ENCODE results near the gene GTF2A1L.
A peak's percentile ranks its signal among the peaks of the same experiment; 100 is the strongest.
"Not testable (repeated sequence)": the region's sequence is repeated elsewhere in the genome, so short reads cannot be mapped to it uniquely, and the experiment has no call there.

GTF2A1L gene, protein sequence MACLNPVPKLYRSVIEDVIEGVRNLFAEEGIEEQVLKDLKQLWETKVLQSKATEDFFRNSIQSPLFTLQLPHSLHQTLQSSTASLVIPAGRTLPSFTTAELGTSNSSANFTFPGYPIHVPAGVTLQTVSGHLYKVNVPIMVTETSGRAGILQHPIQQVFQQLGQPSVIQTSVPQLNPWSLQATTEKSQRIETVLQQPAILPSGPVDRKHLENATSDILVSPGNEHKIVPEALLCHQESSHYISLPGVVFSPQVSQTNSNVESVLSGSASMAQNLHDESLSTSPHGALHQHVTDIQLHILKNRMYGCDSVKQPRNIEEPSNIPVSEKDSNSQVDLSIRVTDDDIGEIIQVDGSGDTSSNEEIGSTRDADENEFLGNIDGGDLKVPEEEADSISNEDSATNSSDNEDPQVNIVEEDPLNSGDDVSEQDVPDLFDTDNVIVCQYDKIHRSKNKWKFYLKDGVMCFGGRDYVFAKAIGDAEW

DNA sequence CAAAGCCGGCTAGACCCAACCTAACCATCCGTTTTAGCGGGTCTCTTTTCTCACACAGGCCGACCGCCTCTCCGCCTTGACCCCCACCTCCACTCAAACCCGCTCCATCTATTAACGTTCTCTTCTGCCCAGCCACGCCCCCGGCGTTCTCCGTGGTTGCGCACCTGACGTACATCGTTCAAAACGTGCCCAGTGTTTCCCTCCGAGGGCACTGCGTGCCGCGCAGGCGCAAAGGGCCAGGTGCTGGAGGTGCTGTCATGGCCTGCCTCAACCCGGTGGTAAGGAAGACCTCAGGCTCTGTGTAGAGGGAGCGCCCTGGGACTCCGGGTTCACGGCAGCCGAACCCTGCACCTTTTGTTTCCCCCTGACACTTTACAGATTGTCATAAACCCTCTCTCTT, at the start of gene GTF2A1L:
TSS of gene GTF2A1L (plus strand) at position 239 of the 400 bp plus-strand sequence. CDS start at position 258, 19 bp downstream.
- DNase-seq (ENCODE audit: low spot score) = no peak

GRCh38 chr2:48568547-48568946, 49.1 kb upstream of the GTF2A1L start:
- no peak for DNase-seq (ENCODE audit: low spot score)

DNA sequence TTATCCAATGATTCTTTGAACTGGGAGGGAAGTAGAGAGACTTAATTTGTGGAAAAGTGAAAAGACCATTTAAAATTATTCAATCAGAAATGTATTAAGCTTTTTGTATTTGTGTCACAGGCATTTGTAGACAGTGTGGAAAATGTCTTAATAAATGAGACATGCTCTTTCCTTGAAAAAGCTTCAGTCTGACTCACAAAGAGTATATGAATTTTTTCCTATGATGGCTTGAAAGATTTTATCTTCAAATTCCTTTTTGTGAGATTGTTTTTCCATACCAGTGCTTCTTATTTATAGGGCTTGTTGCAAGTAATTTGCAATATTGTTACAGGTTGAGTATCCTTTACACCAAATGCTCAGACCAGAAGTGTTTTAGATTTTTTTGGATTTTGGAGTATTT, 48.2 kb upstream of the GTF2A1L start:
- no peak for DNase-seq (ENCODE audit: low spot score)

DNA sequence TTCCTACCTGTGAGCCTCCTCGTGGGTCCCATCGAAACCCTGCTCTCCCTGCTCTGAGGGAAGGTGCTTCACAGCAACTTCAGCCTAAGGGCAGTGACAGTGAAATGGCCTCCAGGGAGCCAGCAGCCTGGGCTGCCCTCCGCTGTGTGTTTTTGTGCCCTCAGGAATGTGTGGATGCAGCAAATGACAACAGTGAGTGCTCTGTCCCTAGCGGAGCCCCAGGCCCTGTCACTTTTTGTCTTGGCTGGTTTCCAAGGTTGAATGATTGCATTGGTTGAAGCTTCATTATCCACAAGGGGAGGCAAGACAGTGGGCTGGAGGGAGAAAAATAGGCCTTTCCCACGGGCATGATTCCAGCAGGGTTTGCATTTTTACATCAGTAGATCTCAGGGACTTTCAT, 44.8 kb upstream of the GTF2A1L start:
- DNase-seq (ENCODE audit: low spot score) = peak; percentile 51

- DNase-seq (ENCODE audit: low spot score) = no peak
Observed at GRCh38 chr2:48574353-48575287, 43.0 kb upstream of the GTF2A1L start.

DNA sequence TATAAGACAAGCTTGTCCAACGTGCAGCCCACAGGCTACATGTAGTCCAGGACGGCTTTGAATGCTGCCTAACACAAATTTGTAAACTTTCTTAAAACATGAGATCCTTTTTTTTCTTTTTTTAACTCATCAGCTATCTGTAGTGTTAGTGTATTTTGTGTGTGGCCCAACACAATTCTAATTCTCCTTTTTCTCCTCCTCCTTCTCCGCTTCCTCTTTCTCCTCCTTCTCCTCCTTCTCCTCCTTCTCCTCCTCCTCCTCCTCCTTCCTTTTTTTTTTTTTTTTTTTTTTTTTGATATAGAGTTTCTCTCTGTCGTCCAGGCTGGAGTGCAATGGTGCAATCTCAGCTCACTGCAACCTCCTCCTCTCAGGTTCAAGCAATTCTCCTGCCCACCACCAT, 39.3 kb upstream of the GTF2A1L start:
- no peak for DNase-seq (ENCODE audit: low spot score)

GRCh38 chr2:48583961-48584360, 33.7 kb upstream of the GTF2A1L start:
- DNase-seq (ENCODE audit: low spot score) = no peak

- no peak for DNase-seq (ENCODE audit: low spot score)
Observed at GRCh38 chr2:48584551-48584950, 33.1 kb upstream of the GTF2A1L start.

DNA sequence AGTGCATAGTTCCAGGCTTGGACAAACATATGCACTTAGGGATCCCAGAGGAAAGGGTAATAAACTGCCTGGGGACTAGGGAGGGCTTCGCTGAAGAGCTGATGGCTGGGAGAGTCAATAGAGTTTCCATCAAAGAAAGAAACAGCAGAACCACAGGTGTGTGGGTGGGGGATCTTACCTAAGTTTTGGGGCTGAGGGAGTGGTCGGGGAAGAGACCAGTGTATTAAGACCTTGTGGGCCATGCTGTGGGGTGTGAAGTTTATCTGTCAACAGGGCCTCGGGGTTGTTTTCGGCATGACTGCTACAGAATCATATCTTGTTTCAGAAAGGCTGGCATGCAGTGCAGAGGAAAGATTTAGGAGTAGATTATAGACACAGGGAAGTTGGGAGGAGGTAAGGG, 31.2 kb upstream of the GTF2A1L start:
- no peak for DNase-seq (ENCODE audit: low spot score)

DNA sequence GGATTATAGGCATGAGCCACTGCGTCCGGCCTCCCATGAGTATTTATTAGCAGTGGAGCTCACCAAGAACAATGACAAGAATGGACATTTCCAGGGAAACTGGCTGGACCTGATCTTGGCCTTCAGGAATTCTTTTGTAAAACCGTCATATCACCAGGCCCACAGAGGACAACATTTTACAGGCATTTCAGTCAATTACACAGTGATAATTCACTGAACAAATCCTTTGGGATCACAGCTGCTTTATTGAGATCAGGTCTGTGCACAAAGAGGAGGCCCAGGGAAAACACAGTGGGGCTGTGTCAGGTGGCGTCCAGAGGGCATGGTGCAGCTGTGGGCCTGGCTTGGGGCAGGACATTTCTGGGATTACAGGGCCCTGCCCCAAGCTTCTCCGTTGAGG, 30.1 kb upstream of the GTF2A1L start:
- no peak for DNase-seq (ENCODE audit: low spot score)

GRCh38 chr2:48587961-48588360, 29.7 kb upstream of the GTF2A1L start:
- no peak for DNase-seq (ENCODE audit: low spot score)

- no peak for DNase-seq (ENCODE audit: low spot score)
Observed at GRCh38 chr2:48588745-48589144, 28.9 kb upstream of the GTF2A1L start.

- no peak for DNase-seq (ENCODE audit: low spot score)
Observed at GRCh38 chr2:48589170-48589767, 28.4 kb upstream of the GTF2A1L start.

DNA sequence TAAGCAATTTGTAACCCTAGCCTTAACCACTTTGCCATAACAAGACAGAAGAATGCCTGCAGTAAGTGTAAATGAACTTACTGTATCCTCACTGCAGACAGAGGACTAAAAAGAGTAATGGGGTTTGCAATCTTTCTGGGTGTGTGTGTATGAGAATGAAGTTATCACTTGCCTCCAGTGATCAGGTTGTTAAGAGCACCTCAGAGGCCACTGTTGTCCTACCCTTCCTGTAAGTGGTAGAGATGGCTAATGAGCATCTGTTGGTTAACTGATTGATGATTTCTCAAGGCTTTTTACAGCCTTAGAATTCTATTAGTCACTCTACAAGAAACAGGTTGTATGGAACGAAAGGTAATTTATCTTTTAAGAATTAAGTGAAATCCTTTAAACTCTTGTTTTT, 27.6 kb upstream of the GTF2A1L start:
- no peak for DNase-seq (ENCODE audit: low spot score)

GRCh38 chr2:48592067-48592466, 25.6 kb upstream of the GTF2A1L start:
- DNase-seq (ENCODE audit: low spot score) = no peak

- DNase-seq (ENCODE audit: low spot score) = not testable (repeated sequence)
Observed at GRCh38 chr2:48596751-48597150, 20.9 kb upstream of the GTF2A1L start.

DNA sequence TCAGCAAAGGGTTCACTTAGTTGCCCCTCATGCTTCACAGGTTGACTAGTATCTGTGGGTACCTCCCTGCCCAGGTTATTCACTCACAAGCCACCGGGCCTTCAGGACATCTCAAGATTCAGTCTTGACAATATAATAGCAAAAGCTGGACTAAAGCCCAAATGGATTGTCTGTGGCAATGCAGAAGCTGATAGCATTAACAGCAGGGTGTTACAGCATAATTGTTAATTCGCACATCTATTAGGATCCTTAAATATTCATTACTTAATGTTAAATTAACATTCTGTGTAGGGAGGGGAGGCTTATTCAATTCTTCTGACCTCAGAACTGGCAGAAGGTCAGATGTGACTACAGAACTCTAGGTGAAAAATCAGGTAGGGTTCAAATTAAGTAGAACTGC, 20.2 kb upstream of the GTF2A1L start:
- no peak for DNase-seq (ENCODE audit: low spot score)

DNA sequence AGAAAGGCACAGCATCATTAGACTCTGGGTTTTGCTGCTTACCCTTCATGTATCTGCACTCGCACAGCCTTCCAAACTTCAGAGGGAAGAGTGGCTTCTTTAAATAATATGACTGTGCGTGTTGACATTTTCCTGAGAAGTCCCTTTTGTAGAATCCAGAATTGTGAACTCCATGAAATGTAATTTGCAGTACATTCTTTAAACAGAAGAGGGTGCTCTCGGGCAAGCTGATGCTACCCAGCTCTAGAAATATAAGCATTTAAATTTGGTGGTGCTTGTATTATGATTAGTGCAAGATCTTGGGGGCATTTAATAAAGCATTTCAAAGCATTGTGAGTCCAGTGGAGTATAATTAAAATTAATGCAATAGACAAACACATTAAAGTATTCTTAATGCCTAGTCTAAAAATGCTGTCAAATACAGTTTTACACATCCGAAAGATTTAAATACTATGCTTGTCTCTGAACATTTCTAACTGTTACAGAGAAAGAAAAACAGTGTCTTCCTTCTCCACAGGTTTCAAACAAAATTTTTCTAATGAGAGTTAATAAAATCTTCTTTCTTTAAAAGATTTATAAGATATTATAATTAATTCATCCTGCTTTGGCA, 17.3 kb upstream of the GTF2A1L start:
- peak; percentile 14 for DNase-seq (ENCODE audit: low spot score)

- no peak for DNase-seq (ENCODE audit: low spot score)
Observed at GRCh38 chr2:48600917-48601316, 16.7 kb upstream of the GTF2A1L start.

GRCh38 chr2:48601349-48601748, 16.3 kb upstream of the GTF2A1L start:
- no peak for DNase-seq (ENCODE audit: low spot score)

GRCh38 chr2:48605482-48606175, 12.0 kb upstream of the GTF2A1L start:
- no peak for DNase-seq (ENCODE audit: low spot score)
